ENCODE results near the gene PHF13. TPM values are rescaled to one million over a fixed set of nuclear protein-coding genes. Genes with fewer than 3 reads are reported as not detected.

Gene PHF13
- total and polyA plus RNA-seq, 9 of the 15 experiments (the other 6 are each of a cell fraction or from before 2014, with no cell fraction given): 1.8 to 36.1 (median 11.7) TPM

DNA sequence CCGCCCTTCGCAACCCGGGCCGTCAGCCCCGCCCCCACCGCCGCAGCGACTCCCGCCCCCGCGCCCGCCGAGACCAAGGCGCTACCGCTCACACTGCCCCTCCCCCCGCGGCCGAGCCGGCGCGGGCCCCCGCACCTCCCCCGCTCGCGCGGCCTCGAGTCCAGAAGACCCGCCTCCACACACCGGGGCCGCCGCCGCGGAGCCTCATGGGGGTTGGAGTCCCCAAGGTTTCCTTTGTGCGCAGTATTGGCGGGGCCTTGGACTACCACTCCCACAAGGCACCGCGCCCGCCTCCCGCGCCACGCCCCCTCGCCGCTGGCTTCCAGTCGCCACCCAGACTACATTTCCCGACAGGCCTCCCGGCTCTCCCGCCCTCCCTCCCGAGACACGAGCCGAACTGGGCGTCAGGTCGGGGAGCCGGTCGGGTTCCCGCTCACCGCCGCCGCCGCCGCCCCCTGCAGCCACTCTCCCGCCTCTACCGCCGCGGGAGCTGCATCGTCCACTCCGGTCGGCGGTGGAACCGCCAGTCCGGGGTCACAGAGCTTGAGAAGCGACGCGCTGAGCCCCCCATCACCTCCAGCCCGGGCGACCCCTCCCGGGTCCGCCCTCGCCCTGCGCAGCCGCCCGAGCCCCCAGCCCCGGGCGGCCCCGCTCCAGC, at the start of gene PHF13 (continued):
- no peak for TF ChIP-seq ZSCAN32 (CRISPR knock-in tag; IDR thresholded peaks at IDR 0.05)
- no peak; the same call in 1 of the 2 replicates for TF ChIP-seq ETV5 (CRISPR knock-in tag; IDR thresholded peaks at IDR 0.05; ENCODE audit: low read depth)
- TF ChIP-seq ZFX (CRISPR knock-in tag; IDR thresholded peaks at IDR 0.05): peak; percentile 22
- TF ChIP-seq SAFB (IDR thresholded peaks at IDR 0.05; ENCODE audit: borderline replicate concordance, low read depth, low read length): 0 out of 2 replicates have a peak, but pooled peaks have one; percentile 26
- TF ChIP-seq ZNF830 (CRISPR knock-in tag; IDR thresholded peaks at IDR 0.05): no peak
- 0 out of 2 replicates have a peak, but pooled peaks have one; percentile 47 for TF ChIP-seq ELF1 (tag; IDR thresholded peaks at IDR 0.05)
- no peak for TF ChIP-seq ZFP30 (CRISPR knock-in tag; IDR thresholded peaks at IDR 0.05; ENCODE audit: borderline replicate concordance)
- TF ChIP-seq GABPB1 (CRISPR knock-in tag; IDR thresholded peaks at IDR 0.05): peak; percentile 84; the same call in 1 of the 2 replicates
- peak; percentile 12; the same call in 1 of the 2 replicates for TF ChIP-seq MAFK (IDR thresholded peaks at IDR 0.05; ENCODE audit: low read length)
- TF ChIP-seq, protein P1, sequence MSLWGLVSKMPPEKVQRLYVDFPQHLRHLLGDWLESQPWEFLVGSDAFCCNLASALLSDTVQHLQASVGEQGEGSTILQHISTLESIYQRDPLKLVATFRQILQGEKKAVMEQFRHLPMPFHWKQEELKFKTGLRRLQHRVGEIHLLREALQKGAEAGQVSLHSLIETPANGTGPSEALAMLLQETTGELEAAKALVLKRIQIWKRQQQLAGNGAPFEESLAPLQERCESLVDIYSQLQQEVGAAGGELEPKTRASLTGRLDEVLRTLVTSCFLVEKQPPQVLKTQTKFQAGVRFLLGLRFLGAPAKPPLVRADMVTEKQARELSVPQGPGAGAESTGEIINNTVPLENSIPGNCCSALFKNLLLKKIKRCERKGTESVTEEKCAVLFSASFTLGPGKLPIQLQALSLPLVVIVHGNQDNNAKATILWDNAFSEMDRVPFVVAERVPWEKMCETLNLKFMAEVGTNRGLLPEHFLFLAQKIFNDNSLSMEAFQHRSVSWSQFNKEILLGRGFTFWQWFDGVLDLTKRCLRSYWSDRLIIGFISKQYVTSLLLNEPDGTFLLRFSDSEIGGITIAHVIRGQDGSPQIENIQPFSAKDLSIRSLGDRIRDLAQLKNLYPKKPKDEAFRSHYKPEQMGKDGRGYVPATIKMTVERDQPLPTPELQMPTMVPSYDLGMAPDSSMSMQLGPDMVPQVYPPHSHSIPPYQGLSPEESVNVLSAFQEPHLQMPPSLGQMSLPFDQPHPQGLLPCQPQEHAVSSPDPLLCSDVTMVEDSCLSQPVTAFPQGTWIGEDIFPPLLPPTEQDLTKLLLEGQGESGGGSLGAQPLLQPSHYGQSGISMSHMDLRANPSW (CRISPR knock-in tag; IDR thresholded peaks at IDR 0.05): no peak
- peak; percentile 70 for TF ChIP-seq SUPT5H (IDR thresholded peaks at IDR 0.05)
- no peak for TF ChIP-seq TAF15 (IDR thresholded peaks at IDR 0.05; ENCODE audit: low read depth, low read length)
- TF ChIP-seq, protein P2, sequence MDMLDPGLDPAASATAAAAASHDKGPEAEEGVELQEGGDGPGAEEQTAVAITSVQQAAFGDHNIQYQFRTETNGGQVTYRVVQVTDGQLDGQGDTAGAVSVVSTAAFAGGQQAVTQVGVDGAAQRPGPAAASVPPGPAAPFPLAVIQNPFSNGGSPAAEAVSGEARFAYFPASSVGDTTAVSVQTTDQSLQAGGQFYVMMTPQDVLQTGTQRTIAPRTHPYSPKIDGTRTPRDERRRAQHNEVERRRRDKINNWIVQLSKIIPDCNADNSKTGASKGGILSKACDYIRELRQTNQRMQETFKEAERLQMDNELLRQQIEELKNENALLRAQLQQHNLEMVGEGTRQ (CRISPR knock-in tag; IDR thresholded peaks at IDR 0.05): no peak
- TF ChIP-seq TRIM24 (IDR thresholded peaks at IDR 0.05): no peak
- no peak for TF ChIP-seq ADNP (tag; IDR thresholded peaks at IDR 0.05)
- peak; percentile 65 for TF ChIP-seq NR2C2 (CRISPR knock-in tag; IDR thresholded peaks at IDR 0.05)
- TF ChIP-seq NR2C2 (tag; IDR thresholded peaks at IDR 0.05): peak; percentile 96
- no peak for TF ChIP-seq ZBTB17 (CRISPR knock-in tag; IDR thresholded peaks at IDR 0.05)
- TF ChIP-seq CBX8 (IDR thresholded peaks at IDR 0.05; ENCODE audit: borderline replicate concordance, extremely low read depth, low read depth, low read length, poor library complexity, severe bottlenecking): no peak
- peak; percentile 96 for TF ChIP-seq CXXC5 (CRISPR knock-in tag; IDR thresholded peaks at IDR 0.05)
- TF ChIP-seq PHB (CRISPR knock-in tag; IDR thresholded peaks at IDR 0.05): no peak
- TF ChIP-seq, protein P3, sequence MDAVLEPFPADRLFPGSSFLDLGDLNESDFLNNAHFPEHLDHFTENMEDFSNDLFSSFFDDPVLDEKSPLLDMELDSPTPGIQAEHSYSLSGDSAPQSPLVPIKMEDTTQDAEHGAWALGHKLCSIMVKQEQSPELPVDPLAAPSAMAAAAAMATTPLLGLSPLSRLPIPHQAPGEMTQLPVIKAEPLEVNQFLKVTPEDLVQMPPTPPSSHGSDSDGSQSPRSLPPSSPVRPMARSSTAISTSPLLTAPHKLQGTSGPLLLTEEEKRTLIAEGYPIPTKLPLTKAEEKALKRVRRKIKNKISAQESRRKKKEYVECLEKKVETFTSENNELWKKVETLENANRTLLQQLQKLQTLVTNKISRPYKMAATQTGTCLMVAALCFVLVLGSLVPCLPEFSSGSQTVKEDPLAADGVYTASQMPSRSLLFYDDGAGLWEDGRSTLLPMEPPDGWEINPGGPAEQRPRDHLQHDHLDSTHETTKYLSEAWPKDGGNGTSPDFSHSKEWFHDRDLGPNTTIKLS (IDR thresholded peaks at IDR 0.05; ENCODE audit: borderline replicate concordance, low read depth): peak; percentile 93; the same call in 1 of the 2 replicates
- TF ChIP-seq PML (IDR thresholded peaks at IDR 0.05; ENCODE audit: low read length): no peak; the same call in 1 of the 2 replicates
- TF ChIP-seq, protein P4, sequence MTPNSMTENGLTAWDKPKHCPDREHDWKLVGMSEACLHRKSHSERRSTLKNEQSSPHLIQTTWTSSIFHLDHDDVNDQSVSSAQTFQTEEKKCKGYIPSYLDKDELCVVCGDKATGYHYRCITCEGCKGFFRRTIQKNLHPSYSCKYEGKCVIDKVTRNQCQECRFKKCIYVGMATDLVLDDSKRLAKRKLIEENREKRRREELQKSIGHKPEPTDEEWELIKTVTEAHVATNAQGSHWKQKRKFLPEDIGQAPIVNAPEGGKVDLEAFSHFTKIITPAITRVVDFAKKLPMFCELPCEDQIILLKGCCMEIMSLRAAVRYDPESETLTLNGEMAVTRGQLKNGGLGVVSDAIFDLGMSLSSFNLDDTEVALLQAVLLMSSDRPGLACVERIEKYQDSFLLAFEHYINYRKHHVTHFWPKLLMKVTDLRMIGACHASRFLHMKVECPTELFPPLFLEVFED (CRISPR knock-in tag; conservative IDR thresholded peaks at IDR 0.05): no peak; the same call in 1 of the 2 replicates

Data from K562 (cell line).